GM18951 (cell line): ENCODE results near the gene GSDMA.

ENCODE experiments used
- POLR2A ChIP-seq: IDR thresholded peaks from 4 replicates; pipeline ENCODE4 v1.6.1; 2011; ENCODE audit warnings: mild to moderate bottlenecking; ENCODE audit not compliant: insufficient read length, insufficient read depth; ENCODE audit errors: extremely low read depth
- in situ Hi-C: fragments of 300-500 bp; cut with MboI; formaldehyde crosslinking; loops from one replicate; pipeline ENCODE4 v1.12.0; 2022; ENCODE audit warnings: low sequenced_read_pairs, mixed read lengths, inconsistent platforms; ENCODE audit not compliant: unreplicated experiment

GSDMA gene

DNA sequence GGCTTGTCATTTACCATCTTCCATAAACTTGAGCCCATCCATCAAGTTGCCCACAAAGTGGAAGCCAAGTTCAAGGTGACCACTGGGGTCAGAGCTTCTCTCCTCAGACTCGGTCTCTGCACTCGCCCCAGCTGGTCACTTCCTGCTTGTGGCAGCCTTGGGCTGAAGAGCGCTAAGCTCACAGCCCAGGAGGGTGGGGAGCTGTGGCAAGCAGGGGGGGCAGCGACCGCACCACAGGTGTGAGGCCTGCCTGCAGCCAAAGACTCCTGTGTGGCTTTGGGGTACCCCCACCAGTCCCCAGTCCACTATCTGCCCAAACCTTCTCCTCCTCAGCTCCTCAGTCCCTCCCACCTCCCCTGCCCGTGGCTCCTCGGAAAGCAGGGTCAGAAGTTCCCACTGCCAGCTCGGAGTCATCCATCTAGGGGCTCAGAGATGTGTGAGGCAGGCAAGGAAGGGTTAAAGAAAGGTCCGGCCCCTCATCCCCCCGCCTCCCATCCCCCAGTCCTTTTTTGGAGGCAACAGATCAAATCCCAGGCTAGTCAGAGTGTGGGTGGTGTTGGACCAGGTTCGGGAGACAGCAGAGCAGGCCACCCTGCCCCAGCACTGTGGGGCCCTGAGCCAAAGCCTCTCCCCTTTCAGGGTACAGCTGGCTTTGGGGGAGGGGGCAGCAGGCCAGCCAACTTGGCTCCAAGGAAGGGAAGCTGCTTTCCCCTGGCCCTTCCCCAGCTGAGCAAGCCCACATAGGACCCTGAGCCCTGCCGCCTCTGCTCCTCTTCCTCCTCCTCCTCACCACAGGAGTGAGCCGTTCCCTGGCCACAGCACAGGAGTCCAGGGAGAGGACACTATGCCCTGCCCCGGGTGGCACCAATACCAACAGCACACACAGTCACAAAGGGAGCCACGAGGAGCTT, 55.7 kb downstream of the GSDMA start:
- in situ Hi-C loops: no loop called here
- TF ChIP-seq POLR2A: no peak

DNA sequence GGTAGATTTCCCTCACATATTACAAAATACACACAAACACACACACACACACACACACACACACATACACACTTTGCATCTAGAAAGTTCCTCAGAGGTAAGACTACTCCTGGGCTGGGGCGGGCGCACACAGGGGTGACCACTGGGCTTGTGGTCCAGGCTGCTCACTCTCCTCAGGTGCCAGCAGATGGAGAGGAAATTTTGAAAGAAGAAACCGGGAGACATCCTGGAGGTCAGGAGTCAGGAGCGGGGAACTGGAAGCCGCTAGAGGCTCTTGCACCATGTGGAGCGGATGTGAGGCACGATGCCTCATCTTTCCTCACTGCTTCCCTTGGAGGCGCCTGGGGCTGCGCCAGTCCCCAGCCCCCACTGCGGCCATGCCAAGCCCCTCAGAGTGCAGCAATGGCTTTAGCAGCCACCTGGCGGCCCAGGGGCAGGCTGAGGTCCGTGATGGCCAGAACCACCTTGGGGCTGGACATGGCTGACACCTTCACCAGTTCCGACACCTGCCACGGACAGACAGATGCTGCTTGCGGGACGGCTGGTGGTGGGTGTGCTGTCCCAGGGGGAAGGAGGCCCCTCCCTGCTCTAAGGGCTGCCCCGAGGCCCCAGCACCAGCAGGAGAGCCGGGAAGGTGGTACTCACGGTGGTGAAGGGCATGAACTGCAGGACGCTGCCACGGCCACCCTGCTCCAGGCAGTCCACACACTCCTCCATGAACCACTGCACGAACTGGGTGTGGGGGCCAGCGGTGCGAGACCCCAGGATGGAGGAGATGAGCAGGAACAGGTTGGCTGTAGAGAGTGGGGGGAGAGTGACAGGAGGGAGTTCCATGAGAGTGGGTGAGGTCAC, 56.6 kb downstream of the GSDMA start:
- TF ChIP-seq POLR2A: no peak
- in situ Hi-C loops: no loop called here

- in situ Hi-C loops: no loop called here
These were observed 57.3 kb downstream of the GSDMA start for GRCh38 chr17:40020146-40020545.

DNA sequence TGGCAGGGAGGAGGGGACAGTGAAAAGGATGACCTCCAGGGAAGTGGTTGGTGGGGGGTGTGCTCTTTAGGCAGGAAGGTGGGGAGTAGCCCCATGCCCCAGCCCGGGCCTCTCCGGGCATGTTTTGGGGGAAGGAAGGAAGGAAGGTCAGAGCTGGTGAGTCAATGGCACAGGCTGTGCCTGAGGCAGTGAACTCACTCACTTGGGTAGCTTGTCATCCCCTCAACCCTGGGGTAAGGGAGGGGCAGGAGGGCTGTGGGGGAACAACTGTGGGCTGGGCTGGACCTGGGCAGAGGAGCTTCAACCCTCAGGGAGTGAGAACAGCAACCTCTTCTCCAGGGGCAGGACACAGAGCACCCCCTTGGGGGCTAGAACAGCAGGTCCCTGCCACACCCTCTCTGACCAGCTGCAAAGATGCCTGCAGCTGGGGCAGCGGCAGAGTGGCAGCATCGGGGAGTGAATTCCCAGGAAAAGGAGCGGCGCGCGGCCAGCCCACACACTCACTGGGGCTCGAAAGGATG, 58.7 kb downstream of the GSDMA start:
- TF ChIP-seq POLR2A: no peak
- in situ Hi-C loops: no loop called here

More at GRCh38 chr17:40020146-40020545, 57.3 kb downstream of the GSDMA start:
- TF ChIP-seq POLR2A: no peak

DNA sequence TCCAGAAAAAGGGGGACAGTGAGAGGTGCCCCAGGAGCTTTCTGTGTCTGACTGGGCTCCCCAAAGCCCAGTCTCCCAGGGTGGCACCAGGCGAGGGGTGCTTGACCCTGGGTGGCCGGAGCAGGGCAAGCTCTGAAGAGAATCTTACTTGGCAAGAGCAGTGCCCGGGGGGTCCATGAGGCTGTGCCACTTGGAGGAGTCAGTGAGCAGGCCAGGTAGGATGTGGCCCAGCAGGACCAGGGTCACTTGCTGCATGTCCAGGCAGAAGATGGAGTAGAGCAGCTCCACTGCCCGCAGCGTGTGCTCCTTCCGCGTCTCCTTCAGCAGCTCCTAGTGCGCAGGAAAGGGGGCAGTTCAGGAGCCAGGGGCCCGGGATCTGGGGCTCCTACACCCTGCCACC, 59.7 kb downstream of the GSDMA start:
- in situ Hi-C loops: no loop called here
- TF ChIP-seq POLR2A: no peak

- no peak for TF ChIP-seq POLR2A
- in situ Hi-C loops: no loop called here
These were observed 60.2 kb downstream of the GSDMA start for GRCh38 chr17:40022961-40023541.

GRCh38 chr17:40023590-40024292, 60.9 kb downstream of the GSDMA start:
- TF ChIP-seq POLR2A: no peak

DNA sequence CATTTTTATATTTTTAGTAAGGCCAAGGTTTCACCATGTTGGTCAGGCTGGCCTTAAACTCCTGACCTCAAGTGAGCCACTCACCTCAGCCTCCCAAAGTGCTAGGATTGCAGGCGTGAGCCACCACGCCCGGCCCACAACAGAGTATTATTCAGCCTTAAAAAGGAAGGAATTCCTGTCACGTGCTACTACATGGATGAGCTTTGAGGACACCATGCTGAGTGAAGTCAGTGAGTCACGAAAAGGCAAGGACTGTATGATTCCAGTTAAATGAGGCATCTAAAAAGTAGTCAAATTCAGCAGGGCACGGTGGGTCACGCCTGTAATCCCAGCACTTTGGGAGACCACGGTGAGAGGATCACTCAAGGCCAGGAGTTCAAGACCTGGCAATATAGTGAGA, 62.1 kb downstream of the GSDMA start:
- no peak for TF ChIP-seq POLR2A
- in situ Hi-C loops: no loop called here

More at GRCh38 chr17:40023590-40024292, 60.9 kb downstream of the GSDMA start:
- in situ Hi-C loops: no loop called here

DNA sequence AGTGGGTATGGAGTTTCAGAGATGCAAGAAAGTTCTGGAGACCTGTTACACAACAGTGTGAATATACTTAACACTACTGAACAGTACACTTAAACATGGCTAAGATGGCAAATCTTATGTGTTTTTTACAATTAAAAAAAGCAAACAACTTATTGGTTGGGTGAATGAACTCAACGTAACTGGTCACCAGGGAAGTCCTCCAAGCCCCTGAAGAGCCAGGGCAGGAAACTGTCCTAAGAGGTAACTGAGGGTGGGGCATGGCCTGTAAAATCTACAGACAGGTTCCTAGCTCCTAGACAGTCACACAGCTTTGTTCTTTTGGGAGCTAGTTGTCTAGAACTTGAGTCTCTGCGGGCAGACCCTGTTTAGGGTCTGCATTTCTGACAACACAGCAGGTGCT, 62.8 kb downstream of the GSDMA start:
- TF ChIP-seq POLR2A: no peak
- in situ Hi-C loops: no loop called here

DNA sequence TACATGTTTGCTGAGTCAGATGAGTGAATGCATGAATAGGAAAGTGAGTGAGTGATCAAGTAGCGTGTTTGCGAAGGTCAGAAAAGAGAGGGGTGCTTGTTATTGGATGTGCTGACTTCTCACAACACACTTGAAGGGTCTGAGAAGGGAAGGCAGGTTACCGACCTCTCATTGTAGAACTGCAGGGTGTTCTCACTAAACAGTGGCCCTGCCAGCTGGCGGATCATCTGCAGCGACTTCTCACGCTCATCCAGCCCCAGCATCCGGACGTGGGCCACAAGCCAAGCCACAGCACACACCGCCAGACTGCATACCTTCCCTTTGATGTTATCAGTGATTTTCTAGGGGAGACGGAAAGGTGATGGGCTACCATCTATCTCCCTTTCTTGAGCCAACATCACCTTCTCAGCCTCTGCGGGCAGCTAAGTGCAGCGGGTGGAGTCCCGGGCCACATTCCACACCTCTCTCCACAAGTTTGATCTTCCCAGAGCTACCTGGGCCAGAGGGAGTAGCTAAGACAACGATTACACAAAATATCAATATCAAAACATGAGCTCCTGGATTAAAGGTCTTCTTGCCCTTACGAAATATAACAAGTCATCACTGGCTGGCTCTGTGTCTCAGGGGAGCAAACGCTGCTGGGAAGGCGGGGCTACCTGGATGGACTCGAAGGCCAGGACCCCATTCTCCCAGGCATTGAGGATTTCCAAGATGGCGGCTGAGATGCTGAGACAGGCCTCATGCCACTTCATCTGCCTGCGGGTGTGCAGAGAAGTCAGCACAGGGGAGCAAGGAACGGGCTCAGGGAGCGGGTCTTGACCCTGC, 63.4 kb downstream of the GSDMA start:
- in situ Hi-C loops: no loop called here
- no peak for TF ChIP-seq POLR2A

- in situ Hi-C loops: no loop called here
- no peak for TF ChIP-seq POLR2A
These were observed 64.2 kb downstream of the GSDMA start for GRCh38 chr17:40026816-40027613.
